CD4-positive, alpha-beta T cell (primary cell): ENCODE data around the gene CLIC4. TPM values are rescaled to one million over a fixed set of nuclear protein-coding genes. Genes with fewer than 3 reads are reported as not detected.
A peak's percentile ranks its signal among the peaks of the same experiment; 100 is the strongest.

Experiments used
- ATAC-seq: fragments of 200-7000 bp; cut with Tn5 transposase; one replicate; pipeline ENCODE4 v1.10.0; 2022; ENCODE audit warnings: mild to moderate bottlenecking; ENCODE audit not compliant: poor library complexity
- CTCF ChIA-PET: fragments of 350-600 bp; sonication (Branson Sonifier 250); formaldehyde crosslinking; loops from one replicate; lab custom pipeline; 2021; ENCODE audit warnings: antibody characterized with exemption, inconsistent platforms; lab: Charles Lee
- POLR2A ChIA-PET: fragments of 350-600 bp; sonication (Branson Sonifier 250); formaldehyde crosslinking; loops from one replicate; lab custom pipeline; 2021; ENCODE audit warnings: antibody characterized with exemption, inconsistent platforms; lab: Charles Lee
- DNase-seq, 14 experiments: peaks; one replicate each; pipeline ENCODE4 v3.0.0-alpha.2; 2013 to 2020; ENCODE audit warnings: mixed read lengths in 2 of 14
- H3K27ac ChIP-seq, 2 donors: one replicate each; pipeline versions ENCODE4 v1.5.1 to v1.7.0; 2013; ENCODE audit warnings: low read length in 2 of 2, low read depth in 1 of 2, mild to moderate bottlenecking in 1 of 2
- H3K27me3 ChIP-seq, 2 experiments: 1 replicate in 1 of 2; 2 replicates in 1 of 2; pipeline versions ENCODE4 v1.6.1 to v1.7.0; 2013; ENCODE audit warnings: low read length in 2 of 2, control low read depth in 1 of 2, mild to moderate bottlenecking in 1 of 2, moderate library complexity in 1 of 2; ENCODE audit not compliant: insufficient read depth in 2 of 2, control insufficient read depth in 1 of 2
- H3K36me3 ChIP-seq: one replicate; pipeline ENCODE4 v1.6.1; 2013; ENCODE audit warnings: low read length, control low read depth; ENCODE audit not compliant: insufficient read depth
- H3K4me1 ChIP-seq: one replicate; pipeline ENCODE4 v1.6.1; 2013; ENCODE audit warnings: low read length, control low read depth; ENCODE audit not compliant: insufficient read depth
- H3K4me3 ChIP-seq: one replicate; pipeline ENCODE4 v1.5.1; 2013; ENCODE audit warnings: mild to moderate bottlenecking, low read length, moderate library complexity
- H3K9me3 ChIP-seq, 2 experiments: 1 replicate in 1 of 2; 2 replicates in 1 of 2; pipeline versions ENCODE4 v1.6.1 to v1.7.0; 2013; ENCODE audit warnings: low read length in 2 of 2, mild to moderate bottlenecking in 2 of 2, control low read depth in 1 of 2, moderate library complexity in 1 of 2; ENCODE audit not compliant: control insufficient read depth in 1 of 2, insufficient read depth in 1 of 2
- H3K27ac Mint-ChIP-seq: one replicate; pipeline ENCODE4 v1.8.0; 2020; ENCODE audit warnings: mixed read lengths
- H3K27me3 Mint-ChIP-seq: one replicate; pipeline ENCODE4 v1.8.0; 2021; ENCODE audit warnings: mixed read lengths
- H3K36me3 Mint-ChIP-seq: one replicate; pipeline ENCODE4 v1.8.0; 2021; ENCODE audit warnings: low read depth, mixed read lengths
- H3K4me1 Mint-ChIP-seq: one replicate; pipeline ENCODE4 v1.8.0; 2021; ENCODE audit warnings: low read depth, mixed read lengths
- H3K4me3 Mint-ChIP-seq: one replicate; pipeline ENCODE4 v1.8.0; 2020; ENCODE audit warnings: mild to moderate bottlenecking, mixed read lengths
- H3K9me3 Mint-ChIP-seq: one replicate; pipeline ENCODE4 v1.8.0; 2020; ENCODE audit warnings: mixed read lengths
- intact Hi-C, 2 experiments: fragments of 100-400 bp; cut with DNase I in 1 of 2; cut with micrococcal nuclease in 1 of 2; formaldehyde crosslinking; loops; one replicate each; pipeline versions ENCODE4 v1.15.1 to v1.9.0; 2023 to 2025; cut with DNase I, micrococcal nuclease
- total RNA-seq, 174 experiments: library from RNA in 2 of 174; stranded (reverse) in 2 of 174; gene quantifications; one replicate each; pipeline ENCODE4 v1.2.3 and lab custom pipeline; 2021 to 2026
- TF ChIP-seq, protein P1 (sequence below): fragments of 200-600 bp; IDR thresholded peaks from one replicate; pipeline ENCODE4 v1.8.0; 2022; ENCODE audit warnings: antibody characterized with exemption, mild to moderate bottlenecking

The CLIC4 gene
- total RNA-seq, 2 experiments from 2014 or later = 1.1 to 1.3 TPM

DNA sequence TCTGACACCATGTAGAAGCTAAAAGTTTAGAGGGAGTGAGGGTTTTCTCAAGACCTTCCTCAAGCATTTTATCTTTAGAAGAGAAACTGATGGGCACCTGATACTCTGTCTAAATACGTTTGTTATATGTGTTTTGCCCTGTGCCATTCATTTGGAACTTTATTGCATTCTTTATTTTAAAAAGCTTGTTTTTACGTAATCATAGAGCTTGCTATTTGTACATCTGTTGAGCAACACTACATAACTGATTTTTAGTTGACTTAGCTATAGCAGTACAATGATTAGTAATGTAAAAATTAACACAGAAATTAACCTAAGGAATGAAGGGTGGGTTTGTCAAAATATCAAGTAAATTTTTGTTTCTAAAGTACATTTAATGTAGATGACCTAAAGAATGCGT, 96.3 kb downstream of the CLIC4 start:
- Mint-ChIP-seq H3K27me3 (peaks cover 7% of the 10 kb centered on the region), H3K4me1 (no peaks in the 10 kb centered on the region), H3K27ac (no peak overlapping the region), H3K36me3 (no peaks in the 10 kb centered on the region), H3K4me3 (no peak overlapping the region), H3K9me3 (no peaks in the 10 kb centered on the region)
- DNase-seq (no peak), ATAC-seq (no peak)
- TF ChIP-seq, protein P1, sequence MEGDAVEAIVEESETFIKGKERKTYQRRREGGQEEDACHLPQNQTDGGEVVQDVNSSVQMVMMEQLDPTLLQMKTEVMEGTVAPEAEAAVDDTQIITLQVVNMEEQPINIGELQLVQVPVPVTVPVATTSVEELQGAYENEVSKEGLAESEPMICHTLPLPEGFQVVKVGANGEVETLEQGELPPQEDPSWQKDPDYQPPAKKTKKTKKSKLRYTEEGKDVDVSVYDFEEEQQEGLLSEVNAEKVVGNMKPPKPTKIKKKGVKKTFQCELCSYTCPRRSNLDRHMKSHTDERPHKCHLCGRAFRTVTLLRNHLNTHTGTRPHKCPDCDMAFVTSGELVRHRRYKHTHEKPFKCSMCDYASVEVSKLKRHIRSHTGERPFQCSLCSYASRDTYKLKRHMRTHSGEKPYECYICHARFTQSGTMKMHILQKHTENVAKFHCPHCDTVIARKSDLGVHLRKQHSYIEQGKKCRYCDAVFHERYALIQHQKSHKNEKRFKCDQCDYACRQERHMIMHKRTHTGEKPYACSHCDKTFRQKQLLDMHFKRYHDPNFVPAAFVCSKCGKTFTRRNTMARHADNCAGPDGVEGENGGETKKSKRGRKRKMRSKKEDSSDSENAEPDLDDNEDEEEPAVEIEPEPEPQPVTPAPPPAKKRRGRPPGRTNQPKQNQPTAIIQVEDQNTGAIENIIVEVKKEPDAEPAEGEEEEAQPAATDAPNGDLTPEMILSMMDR = no peak
- no peaks in the 10 kb centered on the region for H3K27me3 ChIP-seq
- ChIA-PET CTCF (no interaction called here), POLR2A (interaction anchor here (0.6 kb wide), 1 partner anchor 362 kb away, joined by 3 read pairs; no protein-coding TSS in a partner anchor)
- H3K4me1 ChIP-seq = no peaks in the 10 kb centered on the region
- no peaks in the 10 kb centered on the region for H3K36me3 ChIP-seq
- intact Hi-C loops = no loop called here
- H3K27ac ChIP-seq = no peak overlapping the region
- no peaks in the 10 kb centered on the region for H3K9me3 ChIP-seq
- no peak overlapping the region for H3K4me3 ChIP-seq

DNA sequence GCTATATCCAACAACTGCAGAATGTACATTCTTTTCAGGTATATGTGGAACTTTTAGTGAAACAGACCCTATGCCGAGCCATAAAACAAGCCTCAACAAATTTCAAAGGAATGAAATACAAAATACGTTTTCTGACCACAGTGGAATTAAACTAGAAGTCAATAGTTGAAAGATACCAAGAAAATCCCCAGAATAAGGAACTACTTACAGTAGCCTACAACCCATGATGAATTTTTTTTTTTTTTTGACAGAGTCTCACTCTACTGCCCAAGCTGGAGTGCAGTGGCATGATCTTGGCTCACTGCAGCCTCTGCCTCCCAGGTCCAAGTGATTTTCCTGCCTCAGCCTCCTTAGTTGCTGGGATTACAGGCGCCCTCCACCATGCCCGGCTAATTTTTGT, 101.4 kb downstream of the CLIC4 start:
- ATAC-seq (no peak), DNase-seq (no peak)
- H3K4me3 ChIP-seq = no peak overlapping the region
- Mint-ChIP-seq H3K4me3 (no peak overlapping the region), H3K4me1 (peaks cover 9% of the 10 kb centered on the region), H3K27ac (no peak overlapping the region), H3K27me3 (peaks cover 7% of the 10 kb centered on the region), H3K9me3 (no peaks in the 10 kb centered on the region), H3K36me3 (no peaks in the 10 kb centered on the region)
- H3K36me3 ChIP-seq = no peaks in the 10 kb centered on the region
- CTCF ChIA-PET = interaction anchor here (4.4 kb wide), 1 partner anchor 190 kb away, joined by 26 read pairs; no protein-coding TSS in a partner anchor
- intact Hi-C loops = loop anchor here in 1 of 2 experiments (5.0 kb wide), 1 partner anchor 301 kb away; no protein-coding TSS in a partner anchor
- POLR2A ChIA-PET = interaction anchor here (2.8 kb wide), 1 partner anchor 254 kb away, joined by 15 read pairs; no protein-coding TSS in a partner anchor
- H3K27ac ChIP-seq = no peak overlapping the region
- H3K9me3 ChIP-seq = no peaks in the 10 kb centered on the region
- TF ChIP-seq, protein P1 = no peak
- H3K27me3 ChIP-seq = no peaks in the 10 kb centered on the region
- H3K4me1 ChIP-seq = peaks cover 25% of the 10 kb centered on the region

DNA sequence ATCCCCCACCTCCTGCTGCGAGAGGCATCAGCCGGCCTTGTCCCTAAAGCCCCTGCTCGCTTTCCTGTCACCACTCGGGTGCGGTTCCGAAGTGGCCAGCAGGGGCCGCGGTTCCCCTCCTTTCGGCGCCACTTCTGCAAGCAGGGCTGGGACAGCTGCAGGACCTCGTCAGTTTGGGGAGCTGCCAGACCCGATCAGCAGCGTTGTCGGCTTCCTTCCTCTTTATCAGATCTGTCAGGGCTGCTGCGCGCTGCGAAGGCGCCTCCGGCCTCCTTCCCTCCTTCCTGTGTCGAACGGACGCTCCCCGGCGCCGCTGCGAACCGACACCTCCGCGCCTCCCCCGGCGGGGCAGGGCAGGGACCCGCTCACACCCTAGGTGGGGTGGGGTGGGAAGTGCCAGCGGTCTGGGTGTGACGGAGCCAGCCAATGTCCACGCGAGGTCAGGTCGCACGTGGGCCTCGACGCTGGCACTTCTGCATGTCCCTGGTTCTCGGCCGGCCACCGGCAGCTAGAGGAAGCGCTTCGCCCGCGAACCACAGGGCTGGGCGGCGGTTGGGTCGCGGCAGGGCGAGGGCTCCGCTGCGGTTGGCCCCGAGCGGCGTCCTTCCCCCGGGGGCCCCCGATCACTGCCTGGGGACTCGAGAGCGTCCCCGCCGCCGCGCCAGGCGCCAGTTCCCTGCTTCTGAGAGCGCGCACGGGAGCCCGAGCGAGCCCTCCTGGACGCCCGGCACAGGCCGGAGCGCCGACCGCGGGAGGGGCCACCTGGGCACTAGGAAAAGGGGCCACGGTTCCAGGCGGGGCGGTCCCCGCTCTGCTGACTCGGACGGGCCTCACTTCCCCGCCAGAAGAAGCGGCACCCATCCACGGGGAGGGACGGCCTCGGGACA, 103.0 kb downstream of the CLIC4 start:
- H3K9me3 ChIP-seq = no peaks in the 10 kb centered on the region
- H3K4me3 Mint-ChIP-seq = peak overlapping the region; percentile 74
- intact Hi-C loops = loop anchor here (1.0 to 5.0 kb wide), 7 partner anchors 77 to 357 kb away; partner anchors contain the start of gene RUNX3 (in 1 of the 2)
- H3K27ac Mint-ChIP-seq = no peak overlapping the region
- no peaks in the 10 kb centered on the region for H3K36me3 ChIP-seq
- H3K36me3 Mint-ChIP-seq = no peaks in the 10 kb centered on the region
- TF ChIP-seq, protein P1 = peak; percentile 89
- POLR2A ChIA-PET = interaction anchor here (0.6 to 2.9 kb wide), 19 partner anchors 50 to 399 kb away, joined by 3 to 27 read pairs (median 4); partner anchors contain the start of genes CLIC4, RSRP1, RUNX3 and SYF2
- no peaks in the 10 kb centered on the region for H3K27me3 ChIP-seq
- H3K4me1 Mint-ChIP-seq = peaks cover 9% of the 10 kb centered on the region
- peak overlapping the region; percentile 57 for H3K4me3 ChIP-seq
- peaks cover 25% of the 10 kb centered on the region for H3K4me1 ChIP-seq
- H3K27me3 Mint-ChIP-seq = no peaks in the 10 kb centered on the region
- DNase-seq (peak; percentile 80 to 95 (median 88)), ATAC-seq (peak; percentile 93)
- CTCF ChIA-PET = interaction anchor here (0.7 to 4.4 kb wide), 14 partner anchors 11 to 189 kb away, joined by 3 to 26 read pairs (median 4); partner anchors contain the start of gene RUNX3
- no peaks in the 10 kb centered on the region for H3K9me3 Mint-ChIP-seq
- H3K27ac ChIP-seq = peak overlapping the region; percentile 13 to 55
